NT2/D1 (cell line): ENCODE results near the gene LPAR1.

ENCODE experiments used
- SUZ12 ChIP-seq: IDR thresholded peaks from 2 replicates; pipeline ENCODE4 v1.6.1; 2011; ENCODE audit not compliant: insufficient read length, insufficient read depth; ENCODE audit errors: extremely low read depth
- YY1 ChIP-seq: IDR thresholded peaks from 2 replicates; pipeline ENCODE4 v1.6.1; 2011; ENCODE audit not compliant: insufficient read length, insufficient read depth
- ZNF274 ChIP-seq: IDR thresholded peaks from 2 replicates; pipeline ENCODE4 v1.6.1; 2011; ENCODE audit warnings: mild to moderate bottlenecking, low read depth, low read length

DNA sequence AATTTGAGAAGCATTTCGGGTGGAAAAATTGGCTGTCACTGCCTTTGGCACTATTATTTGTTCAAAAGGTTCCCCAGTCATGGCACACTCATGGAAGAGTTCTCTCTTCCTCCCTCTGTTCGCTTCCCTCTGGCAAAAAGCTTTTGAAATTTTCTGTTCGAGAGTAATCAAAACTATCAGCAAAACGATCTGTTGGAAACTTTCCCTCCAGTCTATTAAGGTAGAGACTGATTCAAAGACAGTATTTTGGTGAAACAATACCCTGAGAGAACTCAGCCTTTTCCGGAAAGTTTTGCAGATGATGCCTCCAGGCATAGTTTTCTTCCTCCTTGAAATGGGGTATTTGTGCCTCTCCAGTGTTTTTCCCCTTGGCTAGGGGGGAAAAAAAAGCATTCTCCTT lies 3.6 kb upstream of the LPAR1 start:
- no peak for TF ChIP-seq ZNF274
- TF ChIP-seq YY1: no peak
- TF ChIP-seq SUZ12: no peak
